ENCODE data around the gene KCTD5. TPM values are rescaled to one million over a fixed set of nuclear protein-coding genes. Genes with fewer than 3 reads are reported as not detected.
A peak's percentile ranks its signal among the peaks of the same experiment; 100 is the strongest.

Gene KCTD5
- total and polyA plus RNA-seq, 2 donors: 13.7 to 18.4 TPM

- no peaks in the 10 kb centered on the region for H3K36me3 ChIP-seq (ENCODE audit: insufficient read depth)
- no peak overlapping the region for H3K4me3 ChIP-seq (ENCODE audit: low read depth, low read length)
- DNase-seq (ENCODE audit: extremely low spot score): no peak
- 74% methylated on average over 14 of the region's 14 CpGs for WGBS
- H3K4me1 ChIP-seq (ENCODE audit: insufficient read depth): no peaks in the 10 kb centered on the region
- H3K27ac ChIP-seq (ENCODE audit: low read depth): no peak overlapping the region
Measured at GRCh38 chr16:2712063-2712441, 29.7 kb downstream of the KCTD5 start.

- no peak overlapping the region for H3K27ac ChIP-seq (ENCODE audit: low read depth)
- H3K4me3 ChIP-seq (ENCODE audit: low read depth, low read length): no peak overlapping the region
- H3K36me3 ChIP-seq (ENCODE audit: insufficient read depth): no peaks in the 10 kb centered on the region
- no peaks in the 10 kb centered on the region for H3K4me1 ChIP-seq (ENCODE audit: insufficient read depth)
- no peak for DNase-seq (ENCODE audit: extremely low spot score)
- 80% methylated on average over 21 of the region's 21 CpGs for WGBS
Measured at GRCh38 chr16:2712546-2712945, 30.2 kb downstream of the KCTD5 start.

- no peaks in the 10 kb centered on the region for H3K36me3 ChIP-seq (ENCODE audit: insufficient read depth)
- H3K4me1 ChIP-seq (ENCODE audit: insufficient read depth): no peaks in the 10 kb centered on the region
- H3K27ac ChIP-seq (ENCODE audit: low read depth): no peak overlapping the region
- 86% methylated on average over 14 of the region's 14 CpGs for WGBS
- no peak for DNase-seq (ENCODE audit: extremely low spot score)
- H3K4me3 ChIP-seq (ENCODE audit: low read depth, low read length): no peak overlapping the region
Measured at GRCh38 chr16:2713523-2713922, 31.2 kb downstream of the KCTD5 start.

- Histone ChIP-seq H3K4me3 (ENCODE audit: low read depth, low read length) (no peak overlapping the region), H3K36me3 (ENCODE audit: insufficient read depth) (no peaks in the 10 kb centered on the region), H3K27ac (ENCODE audit: low read depth) (no peak overlapping the region), H3K4me1 (ENCODE audit: insufficient read depth) (no peaks in the 10 kb centered on the region)
- WGBS: 87% methylated on average over 28 of the region's 28 CpGs
- no peak for DNase-seq (ENCODE audit: extremely low spot score)
Measured at GRCh38 chr16:2713985-2714774, 31.9 kb downstream of the KCTD5 start.

GRCh38 chr16:2715064-2715463, 32.7 kb downstream of the KCTD5 start:
- Histone ChIP-seq H3K4me3 (ENCODE audit: low read depth, low read length) (no peak overlapping the region), H3K36me3 (ENCODE audit: insufficient read depth) (no peaks in the 10 kb centered on the region), H3K27ac (ENCODE audit: low read depth) (no peak overlapping the region), H3K4me1 (ENCODE audit: insufficient read depth) (no peaks in the 10 kb centered on the region)
- DNase-seq (ENCODE audit: extremely low spot score): no peak
- 28% methylated on average over 9 of the region's 9 CpGs for WGBS

GRCh38 chr16:2715519-2715918, 33.2 kb downstream of the KCTD5 start:
- DNase-seq (ENCODE audit: extremely low spot score): no peak
- Histone ChIP-seq H3K36me3 (ENCODE audit: insufficient read depth) (no peaks in the 10 kb centered on the region), H3K4me3 (ENCODE audit: low read depth, low read length) (no peak overlapping the region), H3K27ac (ENCODE audit: low read depth) (no peak overlapping the region), H3K4me1 (ENCODE audit: insufficient read depth) (no peaks in the 10 kb centered on the region)
- 6% methylated on average over 33 of the region's 33 CpGs for WGBS

GRCh38 chr16:2715966-2716885, 33.9 kb downstream of the KCTD5 start:
- no peaks in the 10 kb centered on the region for H3K36me3 ChIP-seq (ENCODE audit: insufficient read depth)
- no peak for DNase-seq (ENCODE audit: extremely low spot score)
- 64% methylated on average over 17 of the region's 17 CpGs for WGBS
- no peak overlapping the region for H3K27ac ChIP-seq (ENCODE audit: low read depth)
- H3K4me3 ChIP-seq (ENCODE audit: low read depth, low read length): no peak overlapping the region
- no peaks in the 10 kb centered on the region for H3K4me1 ChIP-seq (ENCODE audit: insufficient read depth)

GRCh38 chr16:2716948-2717347, 34.6 kb downstream of the KCTD5 start:
- 74% methylated on average over 10 of the region's 10 CpGs for WGBS
- Histone ChIP-seq H3K4me3 (ENCODE audit: low read depth, low read length) (no peak overlapping the region), H3K36me3 (ENCODE audit: insufficient read depth) (no peaks in the 10 kb centered on the region)

GRCh38 chr16:2717383-2718263, 35.3 kb downstream of the KCTD5 start:
- Histone ChIP-seq H3K4me3 (ENCODE audit: low read depth, low read length) (no peak overlapping the region), H3K36me3 (ENCODE audit: insufficient read depth) (no peaks in the 10 kb centered on the region), H3K4me1 (ENCODE audit: insufficient read depth) (no peaks in the 10 kb centered on the region), H3K27ac (ENCODE audit: low read depth) (no peak overlapping the region)
- 77% methylated on average over 21 of the region's 21 CpGs for WGBS
- no peak for DNase-seq (ENCODE audit: extremely low spot score)

More at GRCh38 chr16:2716948-2717347, 34.6 kb downstream of the KCTD5 start:
- Histone ChIP-seq H3K4me1 (ENCODE audit: insufficient read depth) (no peaks in the 10 kb centered on the region), H3K27ac (ENCODE audit: low read depth) (no peak overlapping the region)
- DNase-seq (ENCODE audit: extremely low spot score): no peak

GRCh38 chr16:2719328-2720063, 37.2 kb downstream of the KCTD5 start:
- no peaks in the 10 kb centered on the region for H3K4me1 ChIP-seq (ENCODE audit: insufficient read depth)
- H3K4me3 ChIP-seq (ENCODE audit: low read depth, low read length): no peak overlapping the region
- DNase-seq (ENCODE audit: extremely low spot score): peak; percentile 3
- H3K27ac ChIP-seq (ENCODE audit: low read depth): no peak overlapping the region
- WGBS: 80% methylated on average over 16 of the region's 16 CpGs
- no peaks in the 10 kb centered on the region for H3K36me3 ChIP-seq (ENCODE audit: insufficient read depth)

GRCh38 chr16:2720064-2720457, 37.7 kb downstream of the KCTD5 start, which contains the start of gene PRSS27:
Gene PRSS27, minus strand, starts transcription at chr16:2720224. Its CDS starts 64 bp downstream, at chr16:2720160.
- Histone ChIP-seq H3K27ac (ENCODE audit: low read depth) (no peak within 1 kb of the TSS), H3K4me3 (ENCODE audit: low read depth, low read length) (peak within 1 kb of the TSS; percentile 66), H3K4me1 (ENCODE audit: insufficient read depth) (no peaks in the 10 kb centered on the region), H3K36me3 (ENCODE audit: insufficient read depth) (no peaks in the 10 kb centered on the region)
- no peak for DNase-seq (ENCODE audit: extremely low spot score)
- 80% methylated on average over 26 of the region's 26 CpGs for WGBS

GRCh38 chr16:2720719-2721633, 38.7 kb downstream of the KCTD5 start:
- 2% methylated on average over 99 of the region's 99 CpGs for WGBS
- H3K4me3 ChIP-seq (ENCODE audit: low read depth, low read length): peak overlapping the region; percentile 66
- no peaks in the 10 kb centered on the region for H3K4me1 ChIP-seq (ENCODE audit: insufficient read depth)
- no peaks in the 10 kb centered on the region for H3K36me3 ChIP-seq (ENCODE audit: insufficient read depth)
- DNase-seq (ENCODE audit: extremely low spot score): peak; percentile 7
- no peak overlapping the region for H3K27ac ChIP-seq (ENCODE audit: low read depth)
